SU-DHL-6 (cell line): ENCODE measurements around the gene CFAP91.

ENCODE experiments used
- H2AFZ ChIP-seq: fragments of 200-600 bp; sonication (generic); 2 replicates; pipeline ENCODE4 v1.6.1; 2014; ENCODE audit warnings: low read depth, mild to moderate bottlenecking, moderate library complexity, mixed read lengths, antibody characterized with exemption, low read length; ENCODE audit not compliant: severe bottlenecking
- H3F3A ChIP-seq: fragments of 200-600 bp; shearing (Covaris generic); 2 replicates; pipeline ENCODE4 v1.6.0; 2016; ENCODE audit warnings: antibody characterized with exemption, mild to moderate bottlenecking; ENCODE audit not compliant: insufficient read depth
- H3K27ac ChIP-seq: fragments of 200-600 bp; sonication (generic); 2 replicates; pipeline ENCODE4 v1.5.1; 2016; ENCODE audit warnings: low read depth, mild to moderate bottlenecking, low read length, moderate library complexity, mixed read lengths
- H3K27me3 ChIP-seq: fragments of 200-600 bp; sonication (generic), shearing (Covaris generic); 2 replicates; pipeline ENCODE4 v1.6.0; 2014; ENCODE audit warnings: mild to moderate bottlenecking, low read length
- H3K36me3 ChIP-seq: fragments of 200-600 bp; sonication (generic); 2 replicates; pipeline ENCODE4 v1.6.1; 2014; ENCODE audit warnings: mild to moderate bottlenecking, low read length, mixed read lengths
- H3K4me2 ChIP-seq: fragments of 300-600, 200-600 bp; shearing (Covaris generic), sonication (generic); 2 replicates; pipeline ENCODE4 v1.6.0; 2014; ENCODE audit warnings: low read length, low read depth, mild to moderate bottlenecking; ENCODE audit not compliant: poor library complexity, severe bottlenecking
- H3K4me3 ChIP-seq: fragments of 200-600 bp; sonication (generic); 2 replicates; pipeline ENCODE4 v1.5.1; 2014; ENCODE audit warnings: antibody characterized with exemption, low read length, mild to moderate bottlenecking, mixed read lengths; ENCODE audit not compliant: insufficient read depth, poor library complexity, severe bottlenecking
- H3K79me2 ChIP-seq: fragments of 200-600 bp; sonication (generic); 2 replicates; pipeline ENCODE4 v1.6.1; 2014; ENCODE audit warnings: mild to moderate bottlenecking, low read length, moderate library complexity; ENCODE audit not compliant: insufficient read depth
- H3K9ac ChIP-seq: fragments of 200-600 bp; sonication (generic); 2 replicates; pipeline ENCODE4 v1.7.0; 2014; ENCODE audit warnings: mild to moderate bottlenecking, low read length
- H3K9me2 ChIP-seq: fragments of 200-600 bp; sonication (generic); replicated peaks from 2 replicates; pipeline ENCODE4 v1.6.1; 2014; ENCODE audit warnings: low read length; ENCODE audit not compliant: insufficient read depth
- H3K9me3 ChIP-seq: fragments of 200-600 bp; sonication (generic); 2 replicates; pipeline ENCODE4 v1.6.1; 2014; ENCODE audit warnings: low read length, mixed read lengths; ENCODE audit not compliant: insufficient read depth
- H4K20me1 ChIP-seq: fragments of 200-600 bp; sonication (generic); 2 replicates; pipeline ENCODE4 v1.6.1; 2014; ENCODE audit warnings: low read depth, mild to moderate bottlenecking, antibody characterized with exemption, low read length, moderate library complexity, mixed read lengths
- CTCF ChIP-seq: fragments of 200-600 bp; sonication (generic); IDR thresholded peaks from one replicate; pipeline ENCODE4 v1.5.1; 2017; ENCODE audit warnings: antibody characterized with exemption, mild to moderate bottlenecking, low read length, moderate library complexity; ENCODE audit not compliant: insufficient read depth, poor library complexity, severe bottlenecking
- EZH2phosphoT487 ChIP-seq: fragments of 200-600 bp; sonication (generic), shearing (Covaris generic); conservative IDR thresholded peaks from 2 replicates; pipeline ENCODE4 v1.6.1; 2018; ENCODE audit warnings: mild to moderate bottlenecking, antibody characterized with exemption, low read length, moderate library complexity, mixed read lengths

CFAP91 gene

GRCh38 chr3:119733812-119734211, 31.0 kb downstream of the CFAP91 start:
- Histone ChIP-seq H3K9ac (no peak overlapping the region), H3K27me3 (no peaks in the 10 kb centered on the region), H3K4me3 (no peak overlapping the region), H3F3A (no peaks in the 10 kb centered on the region), H3K27ac (no peak overlapping the region), H4K20me1 (no peaks in the 10 kb centered on the region), H2AFZ (no peak overlapping the region), H3K79me2 (no peaks in the 10 kb centered on the region), H3K9me3 (no peaks in the 10 kb centered on the region), H3K36me3 (no peaks in the 10 kb centered on the region), H3K4me2 (no peak overlapping the region), H3K9me2 (no peaks in the 10 kb centered on the region)
- TF ChIP-seq CTCF: no peak
- TF ChIP-seq EZH2phosphoT487: no peak

DNA sequence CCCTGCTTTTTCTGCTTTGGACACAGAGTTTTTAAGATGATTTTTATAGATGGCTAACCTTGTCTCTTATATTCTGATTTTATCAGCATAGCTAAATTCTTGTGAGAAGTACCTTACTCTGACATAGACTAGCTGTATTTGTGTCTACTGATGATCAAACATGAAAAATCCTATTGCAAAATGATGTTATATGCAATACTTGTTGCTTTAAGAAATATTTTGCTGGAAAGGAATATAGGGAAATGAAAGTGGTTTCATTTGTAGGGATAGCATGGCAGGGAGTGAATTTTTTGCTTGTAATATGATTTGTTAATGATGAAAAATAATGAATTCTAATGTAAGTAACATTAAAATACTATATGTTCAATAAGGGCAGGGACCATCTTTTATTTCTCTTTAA, 35.9 kb downstream of the CFAP91 start:
- H3K36me3 ChIP-seq: no peaks in the 10 kb centered on the region

DNA sequence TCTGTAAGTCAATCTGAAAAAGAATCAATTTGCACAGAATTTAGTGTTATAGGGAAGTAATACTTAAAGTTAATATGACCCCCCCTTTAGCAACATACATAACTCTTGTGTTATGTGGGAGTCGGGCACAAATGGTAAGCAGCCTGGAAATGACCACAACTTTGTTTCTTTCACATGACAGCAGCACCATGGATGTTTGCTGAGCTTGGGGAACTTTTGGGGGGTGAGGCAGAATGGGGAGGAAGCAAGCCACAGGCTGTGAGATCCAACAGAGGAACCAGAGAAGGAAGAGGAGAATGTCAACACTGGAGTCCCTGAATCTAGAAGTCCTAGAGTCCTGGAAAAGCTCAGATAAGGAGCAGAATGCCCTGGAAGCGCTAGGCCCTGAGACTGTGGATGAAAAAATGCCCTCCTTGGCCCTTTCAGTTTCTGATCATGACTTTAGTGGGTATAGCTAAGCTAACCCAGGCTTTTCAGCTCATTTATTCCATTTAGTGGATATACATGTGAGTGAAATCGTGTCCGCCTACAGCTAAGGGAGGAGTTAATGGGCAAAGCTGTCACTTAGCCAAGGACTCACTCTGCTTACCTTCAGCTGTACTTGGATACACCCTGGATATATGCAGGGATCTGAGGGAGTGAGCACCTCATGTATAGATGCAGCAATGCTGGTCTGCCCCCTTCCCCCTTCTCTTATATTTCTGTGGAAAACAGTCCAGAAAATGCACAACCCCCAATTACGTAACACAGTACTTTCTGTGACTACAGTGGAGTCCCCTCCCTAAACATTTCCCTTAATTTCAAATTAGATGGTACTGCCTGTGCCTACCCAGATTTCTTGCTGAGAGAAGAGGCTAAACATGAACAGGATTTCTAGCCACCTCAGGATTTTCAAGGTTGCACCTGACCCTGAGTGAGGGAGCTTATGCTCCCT, 39.1 kb downstream of the CFAP91 start:
- Histone ChIP-seq H3K27ac (no peak overlapping the region), H3K79me2 (no peaks in the 10 kb centered on the region), H3K9me3 (no peaks in the 10 kb centered on the region), H3K4me2 (no peak overlapping the region), H3K4me3 (no peak overlapping the region), H3K9ac (no peak overlapping the region), H3K36me3 (no peaks in the 10 kb centered on the region), H2AFZ (no peak overlapping the region), H3K9me2 (no peaks in the 10 kb centered on the region), H3K27me3 (no peaks in the 10 kb centered on the region), H3F3A (no peaks in the 10 kb centered on the region), H4K20me1 (no peaks in the 10 kb centered on the region)
- TF ChIP-seq EZH2phosphoT487: no peak
- no peak for TF ChIP-seq CTCF

More for the DNA sequence above, 35.9 kb downstream of the CFAP91 start:
- H3K27me3 ChIP-seq: no peaks in the 10 kb centered on the region
- H3K79me2 ChIP-seq: no peaks in the 10 kb centered on the region
- H3K9ac ChIP-seq: no peak overlapping the region
- H4K20me1 ChIP-seq: no peaks in the 10 kb centered on the region
- H3K4me2 ChIP-seq: no peak overlapping the region
- no peak overlapping the region for H2AFZ ChIP-seq
- no peak overlapping the region for H3K4me3 ChIP-seq
- no peaks in the 10 kb centered on the region for H3F3A ChIP-seq
- no peaks in the 10 kb centered on the region for H3K9me2 ChIP-seq
- H3K9me3 ChIP-seq: no peaks in the 10 kb centered on the region
- TF ChIP-seq CTCF (no peak), EZH2phosphoT487 (no peak)
- H3K27ac ChIP-seq: no peak overlapping the region
